Measurements from ENCODE around the gene UCP2.
"Not testable (repeated sequence)": the region's sequence is repeated elsewhere in the genome, so short reads cannot be mapped to it uniquely, and the experiment has no call there.

UCP2 gene

DNA sequence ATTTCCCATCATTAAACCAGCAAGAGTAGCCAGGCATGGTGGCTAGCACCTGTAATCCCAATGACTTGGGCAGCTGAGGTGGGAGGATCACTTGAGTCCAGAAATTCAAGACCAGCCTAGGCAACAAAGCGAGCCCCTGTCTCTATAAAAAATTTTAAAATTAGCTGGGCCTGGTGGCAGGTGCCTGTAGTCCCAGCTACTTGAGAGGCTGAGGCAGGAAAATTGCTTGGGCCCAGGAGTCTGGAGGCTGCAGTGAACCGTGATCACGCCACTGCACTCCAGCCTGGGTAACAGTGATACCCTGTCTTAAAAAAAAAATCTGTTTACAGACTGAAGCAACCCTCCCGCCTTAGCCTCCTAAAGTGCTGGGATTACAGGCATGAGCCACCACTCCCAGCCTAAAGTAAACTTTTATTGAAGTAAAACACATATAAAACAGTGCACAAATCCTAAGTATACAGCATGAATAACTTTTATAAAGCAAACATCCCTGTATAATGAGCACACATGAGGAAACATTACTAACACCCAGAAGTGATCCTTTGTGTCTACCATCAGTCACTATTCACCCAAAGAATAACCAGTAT lies 13.6 kb upstream of the UCP2 start:
- in situ Hi-C loops (cut with HindIII; ENCODE audit: low sequenced_read_pairs), result no loop called here

DNA sequence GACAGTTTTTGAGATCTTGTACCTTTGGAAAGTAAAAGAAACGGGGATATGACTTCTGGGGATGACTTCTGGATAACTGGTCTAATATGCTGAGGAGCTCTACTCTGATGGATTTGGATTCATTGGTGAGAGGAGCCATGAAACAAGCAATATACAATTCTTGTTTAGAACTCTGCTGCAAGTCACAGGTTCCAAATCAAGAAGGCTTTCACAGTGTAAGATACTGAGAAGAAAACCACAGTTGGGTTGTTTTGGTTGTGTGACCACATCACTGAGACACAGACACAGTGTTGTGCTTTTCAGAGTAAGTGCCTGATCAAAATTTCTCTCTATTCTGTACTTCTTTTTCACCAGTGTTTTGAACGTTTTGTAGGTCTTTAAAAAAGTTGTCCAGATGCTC lies 13.1 kb upstream of the UCP2 start:
- in situ Hi-C loops (cut with HindIII; ENCODE audit: low sequenced_read_pairs), result no loop called here

DNA sequence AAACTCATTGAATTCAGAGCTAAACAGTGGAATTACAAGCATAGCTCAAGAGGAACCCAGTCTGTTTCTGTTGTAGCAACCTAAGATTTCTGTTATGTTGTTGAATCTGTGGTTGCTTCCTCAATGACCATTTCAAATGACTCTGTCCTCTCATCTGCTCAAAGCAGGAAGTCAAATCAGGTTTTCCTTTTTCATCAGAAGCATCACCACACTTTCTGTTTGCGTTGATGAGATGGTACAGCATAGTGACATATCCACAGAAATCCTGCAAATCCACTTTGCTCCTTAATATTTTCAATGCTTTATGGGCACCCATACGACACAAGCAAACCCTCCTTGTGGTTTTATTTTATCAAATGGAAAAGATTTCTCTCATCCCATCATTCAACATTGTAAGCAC lies 12.6 kb upstream of the UCP2 start:
- in situ Hi-C loops (cut with HindIII; ENCODE audit: low sequenced_read_pairs), result no loop called here

GRCh38 chr11:73991471-73992006 lies 8.9 kb upstream of the UCP2 start:
- in situ Hi-C loops (cut with HindIII; ENCODE audit: low sequenced_read_pairs), result no loop called here

- in situ Hi-C loops (cut with HindIII; ENCODE audit: low sequenced_read_pairs), result no loop called here
Measured at GRCh38 chr11:73990730-73991129, 8.1 kb upstream of the UCP2 start.

- in situ Hi-C loops (cut with HindIII; ENCODE audit: low sequenced_read_pairs), result no loop called here
Measured at GRCh38 chr11:73989156-73989555, 6.5 kb upstream of the UCP2 start.

GRCh38 chr11:73988227-73988626 lies 5.6 kb upstream of the UCP2 start:
- in situ Hi-C loops (cut with HindIII; ENCODE audit: low sequenced_read_pairs), result no loop called here

- in situ Hi-C loops (cut with HindIII; ENCODE audit: low sequenced_read_pairs), result not testable (repeated sequence)
Measured at GRCh38 chr11:73985661-73986060, 3.0 kb upstream of the UCP2 start.

DNA sequence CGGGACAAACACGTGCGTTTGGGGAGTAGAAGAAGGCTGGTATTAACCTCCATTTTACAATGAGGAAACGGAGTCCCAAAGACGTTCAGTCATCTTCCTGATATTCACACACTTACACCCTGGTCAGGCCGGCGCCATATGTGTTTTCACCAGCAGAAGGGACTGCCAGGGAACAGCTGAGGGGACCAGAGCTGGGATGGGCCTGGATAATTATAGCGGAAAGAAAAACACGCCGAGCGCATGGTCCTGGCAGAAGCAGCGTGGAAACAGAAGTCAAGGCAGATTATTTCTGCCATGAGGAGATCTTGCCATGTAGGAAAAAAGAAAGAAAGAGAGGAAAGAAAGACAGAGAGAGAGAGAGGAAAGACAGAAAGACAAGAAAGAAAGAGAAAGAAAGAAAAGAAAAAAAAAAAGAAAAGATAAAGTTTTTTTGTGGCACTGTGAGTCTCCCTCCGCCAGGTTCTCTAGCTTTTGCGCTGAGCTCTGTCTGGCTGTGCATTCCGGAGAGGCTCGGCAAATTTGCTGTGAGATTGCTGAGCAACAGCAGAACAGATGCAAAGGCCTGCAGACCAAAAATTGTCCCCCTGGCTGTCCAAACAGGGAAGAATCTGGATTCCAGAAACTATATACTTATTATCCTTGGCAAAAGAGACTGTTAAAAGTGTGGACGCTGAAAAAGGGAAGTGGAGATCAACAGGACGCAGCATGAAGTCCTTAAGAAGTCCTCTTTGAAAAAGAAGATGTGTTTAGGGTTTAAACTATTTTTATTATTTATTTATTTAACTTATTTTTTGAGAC lies 1.3 kb upstream of the UCP2 start:
- in situ Hi-C loops (cut with HindIII; ENCODE audit: low sequenced_read_pairs), result no loop called here

DNA sequence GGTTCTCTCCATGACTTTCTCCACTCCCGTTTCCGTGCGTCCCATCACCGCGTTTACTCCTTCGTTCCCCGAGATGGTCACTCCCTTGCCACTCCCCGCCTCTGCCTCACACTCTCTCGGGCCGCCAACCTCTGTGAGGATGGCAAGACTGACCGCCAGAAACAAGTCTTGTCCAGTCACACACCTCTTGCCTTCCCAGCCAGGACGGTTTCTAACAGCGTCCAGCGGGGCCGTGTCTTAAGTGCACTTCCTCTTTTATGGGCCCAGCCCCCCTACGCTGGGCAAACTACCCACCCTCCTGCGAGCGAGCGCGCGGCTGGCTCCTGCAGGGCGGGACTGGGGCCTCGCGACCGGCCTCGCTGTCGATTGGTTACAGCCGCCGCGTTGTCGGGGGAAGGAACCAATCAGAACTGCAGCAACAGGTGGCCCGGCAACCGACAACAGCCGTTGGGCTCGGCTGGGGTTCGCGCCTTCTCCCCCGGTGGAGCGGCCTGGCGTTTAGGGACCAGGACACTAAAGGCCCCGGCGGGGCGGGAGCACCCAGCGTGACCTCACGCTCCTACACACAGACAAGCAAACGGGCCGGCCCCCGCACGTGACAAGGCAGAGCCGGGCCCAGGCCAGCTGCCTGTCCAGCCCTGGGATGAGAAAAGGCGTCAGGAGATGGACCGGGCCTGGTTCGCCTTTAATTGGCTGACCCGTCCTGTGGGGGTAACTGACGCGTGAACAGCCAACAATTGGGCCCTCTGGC lies 522 bp upstream of the UCP2 start:
- in situ Hi-C loops (cut with HindIII; ENCODE audit: low sequenced_read_pairs), result no loop called here

- in situ Hi-C loops (cut with HindIII; ENCODE audit: low sequenced_read_pairs), result no loop called here
Measured at GRCh38 chr11:73981051-73981805, 1.4 kb downstream of the UCP2 start.

DNA sequence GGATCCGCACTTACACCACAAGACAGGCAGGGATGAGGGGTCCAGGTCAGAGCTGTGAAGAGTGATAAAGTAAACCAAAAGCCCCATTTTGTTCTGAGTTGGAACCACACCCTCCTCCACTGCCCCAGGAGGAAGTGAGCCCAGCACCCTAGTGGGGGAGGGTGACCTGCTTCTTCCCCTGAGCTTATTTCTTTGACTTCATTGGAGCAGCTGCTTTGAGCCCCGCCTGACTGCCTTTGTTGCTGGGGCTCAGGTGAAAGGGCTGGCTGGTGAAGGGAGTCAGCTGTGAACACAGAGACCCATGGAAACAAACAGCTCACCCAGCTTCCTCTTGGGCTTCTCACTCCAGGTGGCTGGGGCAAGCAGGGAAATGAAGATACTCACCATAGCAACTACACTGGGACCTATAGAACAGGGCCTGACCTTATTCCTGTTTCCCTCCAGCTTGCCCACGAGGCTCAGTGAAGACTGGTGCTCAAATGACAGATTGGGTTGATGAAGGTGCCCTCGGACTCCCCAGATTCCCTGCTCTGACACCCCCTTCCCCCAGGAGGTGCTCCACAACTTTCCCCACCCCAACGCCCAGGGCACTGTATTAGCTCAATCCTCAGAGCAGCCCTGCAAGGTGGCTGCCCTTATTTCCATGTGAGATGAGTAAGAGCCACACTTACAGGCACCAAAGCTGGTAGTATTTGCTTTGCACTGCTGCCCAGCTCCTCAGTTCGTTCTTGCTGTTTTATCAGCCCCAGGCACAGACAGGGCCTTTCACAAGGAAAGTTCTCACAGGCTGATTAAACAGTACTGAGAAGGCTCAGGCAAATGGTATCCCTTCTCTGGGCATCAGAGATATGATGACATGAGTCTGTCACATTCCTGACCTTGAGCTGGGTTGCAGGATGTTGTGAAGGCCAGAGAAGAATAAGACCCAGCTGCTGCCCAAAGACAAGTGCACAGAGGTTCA lies 2.4 kb downstream of the UCP2 start:
- in situ Hi-C loops (cut with HindIII; ENCODE audit: low sequenced_read_pairs), result no loop called here

DNA sequence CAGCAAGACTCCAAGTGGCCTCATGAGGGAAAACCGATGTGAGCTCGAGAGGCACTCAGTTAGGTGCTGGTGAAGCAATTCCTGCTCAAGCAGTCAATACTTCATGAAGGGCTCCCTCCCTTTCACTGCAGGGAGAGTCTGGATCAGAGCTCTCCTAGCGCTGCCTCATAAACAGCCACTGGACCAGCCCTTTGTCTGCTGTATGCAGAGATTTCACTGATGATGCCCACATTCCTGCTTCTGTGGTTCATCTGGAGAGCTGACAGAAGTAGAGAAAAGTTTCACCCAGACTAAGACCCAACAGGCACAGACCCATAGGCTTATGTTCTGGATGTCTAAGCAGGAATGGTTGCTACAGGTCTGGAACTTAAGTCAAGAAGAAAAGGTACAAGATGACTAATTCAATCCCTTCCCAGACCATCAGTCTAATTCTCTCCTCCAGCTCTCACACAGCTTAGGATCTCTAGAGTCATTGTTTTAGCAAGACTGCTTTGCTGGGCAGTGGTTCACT lies 4.0 kb downstream of the UCP2 start:
- in situ Hi-C loops (cut with HindIII; ENCODE audit: low sequenced_read_pairs), result no loop called here

GRCh38 chr11:73977856-73978519 lies 4.7 kb downstream of the UCP2 start:
- in situ Hi-C loops (cut with HindIII; ENCODE audit: low sequenced_read_pairs), result no loop called here

DNA sequence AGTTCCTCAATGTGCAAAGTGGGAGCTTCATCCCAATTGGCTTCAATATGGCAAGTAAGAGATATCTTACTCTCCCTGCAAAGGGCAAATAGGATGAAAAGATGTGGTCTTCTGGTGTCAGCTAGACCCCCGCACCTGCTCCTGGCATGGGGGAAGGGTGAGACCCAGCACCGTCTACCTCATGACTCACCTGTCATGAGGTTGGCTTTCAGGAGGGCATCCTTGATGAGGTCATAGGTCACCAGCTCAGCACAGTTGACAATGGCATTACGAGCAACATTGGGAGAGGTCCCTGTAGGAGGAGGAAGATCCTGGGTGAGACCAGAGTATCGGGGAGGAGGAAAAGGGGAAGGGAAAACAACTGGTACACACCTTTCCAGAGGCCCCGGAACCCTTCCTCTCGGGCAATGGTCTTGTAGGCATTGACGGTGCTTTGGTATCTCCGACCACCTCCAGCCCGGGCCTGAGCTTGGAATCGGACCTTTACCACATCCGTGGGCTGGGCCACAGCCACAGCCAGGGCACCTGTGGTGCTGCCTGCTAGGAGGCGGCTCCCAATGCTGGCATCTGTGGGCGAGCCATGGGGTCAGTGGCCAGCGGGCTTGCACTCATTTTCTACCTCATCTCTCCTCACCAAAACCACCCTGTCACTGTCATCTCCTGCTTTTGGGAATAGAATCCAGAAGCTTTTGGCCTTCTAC lies 6.0 kb downstream of the UCP2 start:
- in situ Hi-C loops (cut with HindIII; ENCODE audit: low sequenced_read_pairs), result no loop called here

DNA sequence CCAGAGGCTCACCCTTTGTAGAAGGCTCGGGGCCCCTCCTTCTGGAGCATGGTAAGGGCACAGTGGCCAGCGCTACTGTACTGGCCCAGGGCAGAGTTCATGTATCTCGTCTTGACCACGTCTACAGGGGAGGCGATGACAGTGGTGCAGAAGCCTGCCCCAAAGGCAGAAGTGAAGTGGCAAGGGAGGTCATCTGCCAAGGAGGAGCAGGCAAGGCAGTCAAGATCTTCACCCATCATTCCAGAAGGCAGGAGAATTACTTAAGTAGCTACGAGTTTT lies 7.2 kb downstream of the UCP2 start:
- in situ Hi-C loops (cut with HindIII; ENCODE audit: low sequenced_read_pairs), result no loop called here

GRCh38 chr11:73974604-73975478 lies 7.8 kb downstream of the UCP2 start:
- in situ Hi-C loops (cut with HindIII; ENCODE audit: low sequenced_read_pairs), result no loop called here
